HG03565 (cell line): Measurements from ENCODE around the gene PLEKHA8.

ENCODE experiments used
- ATAC-seq: cut with Tn5 transposase; IDR thresholded peaks from one replicate; pipeline ENCODE4 v1.9.1; 2021; ENCODE audit warnings: mild to moderate bottlenecking, moderate library complexity; ENCODE audit not compliant: unreplicated experiment

The PLEKHA8 gene, protein sequence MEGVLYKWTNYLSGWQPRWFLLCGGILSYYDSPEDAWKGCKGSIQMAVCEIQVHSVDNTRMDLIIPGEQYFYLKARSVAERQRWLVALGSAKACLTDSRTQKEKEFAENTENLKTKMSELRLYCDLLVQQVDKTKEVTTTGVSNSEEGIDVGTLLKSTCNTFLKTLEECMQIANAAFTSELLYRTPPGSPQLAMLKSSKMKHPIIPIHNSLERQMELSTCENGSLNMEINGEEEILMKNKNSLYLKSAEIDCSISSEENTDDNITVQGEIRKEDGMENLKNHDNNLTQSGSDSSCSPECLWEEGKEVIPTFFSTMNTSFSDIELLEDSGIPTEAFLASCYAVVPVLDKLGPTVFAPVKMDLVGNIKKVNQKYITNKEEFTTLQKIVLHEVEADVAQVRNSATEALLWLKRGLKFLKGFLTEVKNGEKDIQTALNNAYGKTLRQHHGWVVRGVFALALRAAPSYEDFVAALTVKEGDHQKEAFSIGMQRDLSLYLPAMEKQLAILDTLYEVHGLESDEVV

DNA sequence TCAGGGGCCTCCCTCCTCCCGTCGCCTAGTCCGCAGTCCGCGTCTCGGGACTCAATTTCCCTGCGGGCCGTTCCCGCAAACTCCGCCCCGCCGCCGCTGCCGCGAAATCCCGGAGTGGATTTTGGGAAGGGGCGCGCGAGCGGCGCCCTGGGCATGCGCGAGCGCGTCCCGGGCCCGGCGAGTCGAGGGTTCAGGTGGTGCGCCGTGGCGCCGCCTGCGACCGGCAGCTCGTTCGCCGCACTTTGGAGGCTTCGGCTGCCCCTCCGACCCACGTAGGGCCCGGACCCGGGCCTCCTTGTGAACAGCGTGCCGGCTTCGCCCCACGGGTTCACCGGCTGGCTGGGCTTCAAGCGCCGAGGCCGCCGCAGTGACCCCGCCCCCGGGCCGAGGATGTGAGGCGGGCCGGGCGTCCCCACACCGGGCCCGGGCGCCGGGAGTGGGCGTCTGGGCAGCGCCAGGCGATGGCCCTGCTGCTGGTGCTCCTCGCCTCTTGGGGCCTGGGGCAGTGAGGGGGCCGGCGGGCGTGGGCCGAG, at the start of gene PLEKHA8:
Gene PLEKHA8, plus strand, starts transcription at position 197 of the 533 bp plus-strand sequence. CDS start 351 bp downstream, outside the sequence.
- ATAC-seq: peak; percentile 33

DNA sequence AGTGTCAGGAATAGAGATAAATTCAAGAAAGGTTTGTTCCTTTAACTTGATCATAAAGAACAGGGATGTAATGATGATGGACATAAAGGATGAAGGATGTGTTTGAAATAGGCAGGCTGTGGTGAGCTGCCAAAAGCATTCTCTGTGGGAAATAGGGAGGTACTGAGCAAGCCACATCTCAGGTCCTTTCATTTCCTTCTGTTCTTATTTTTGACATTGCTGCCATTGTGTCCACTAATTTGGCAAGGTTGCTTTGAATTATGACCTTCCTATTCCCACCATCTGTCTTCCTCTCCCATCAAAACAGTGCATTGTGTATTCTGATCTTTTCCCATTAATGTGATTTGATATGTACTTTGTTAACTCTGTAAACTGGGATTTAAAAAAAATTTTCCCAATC, 48.1 kb upstream of the PLEKHA8 start:
- ATAC-seq: no peak

DNA sequence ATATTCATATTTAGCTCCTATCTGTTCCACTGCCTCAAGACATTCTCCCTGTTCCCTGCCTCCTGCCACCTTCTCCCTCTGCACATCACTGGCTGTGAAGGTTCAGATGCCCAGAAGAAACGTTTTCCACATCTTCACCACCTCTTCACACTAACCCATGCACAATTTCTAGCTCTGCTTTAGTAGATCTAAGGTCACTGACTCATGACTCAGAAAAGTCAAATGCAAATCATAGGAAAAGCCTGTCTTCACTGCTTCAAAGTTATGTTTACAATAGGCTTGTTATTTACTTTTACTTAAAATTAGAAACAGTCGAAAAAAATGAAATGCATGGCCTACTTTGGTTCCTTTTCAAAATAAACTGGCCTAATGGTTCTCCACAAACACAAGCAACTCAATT, 41.1 kb upstream of the PLEKHA8 start:
- no peak for ATAC-seq

DNA sequence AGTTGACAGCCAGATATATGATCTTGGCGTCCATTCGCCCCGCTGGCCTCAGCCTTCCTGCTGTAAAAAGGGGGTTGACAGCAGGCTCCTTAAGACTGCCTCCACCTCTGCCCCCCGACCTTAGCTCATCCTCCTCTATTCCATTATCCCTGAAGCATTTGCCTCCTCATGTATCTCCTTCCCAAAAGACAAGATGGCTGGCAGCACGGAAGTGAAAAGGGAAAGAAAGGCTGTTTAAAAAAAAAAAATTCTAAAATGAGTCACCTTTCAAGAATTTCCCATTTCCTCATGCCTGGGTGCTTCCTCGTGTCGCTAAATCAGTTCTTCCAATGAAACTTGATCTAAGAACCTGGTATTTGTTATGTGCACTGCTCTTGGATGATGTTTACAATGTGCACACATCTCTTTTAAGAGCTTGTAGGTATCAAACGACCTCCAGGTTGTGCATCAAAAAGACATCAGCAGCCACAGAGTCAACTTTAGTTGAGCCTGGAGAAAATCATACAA, 40.3 kb upstream of the PLEKHA8 start:
- ATAC-seq: no peak

DNA sequence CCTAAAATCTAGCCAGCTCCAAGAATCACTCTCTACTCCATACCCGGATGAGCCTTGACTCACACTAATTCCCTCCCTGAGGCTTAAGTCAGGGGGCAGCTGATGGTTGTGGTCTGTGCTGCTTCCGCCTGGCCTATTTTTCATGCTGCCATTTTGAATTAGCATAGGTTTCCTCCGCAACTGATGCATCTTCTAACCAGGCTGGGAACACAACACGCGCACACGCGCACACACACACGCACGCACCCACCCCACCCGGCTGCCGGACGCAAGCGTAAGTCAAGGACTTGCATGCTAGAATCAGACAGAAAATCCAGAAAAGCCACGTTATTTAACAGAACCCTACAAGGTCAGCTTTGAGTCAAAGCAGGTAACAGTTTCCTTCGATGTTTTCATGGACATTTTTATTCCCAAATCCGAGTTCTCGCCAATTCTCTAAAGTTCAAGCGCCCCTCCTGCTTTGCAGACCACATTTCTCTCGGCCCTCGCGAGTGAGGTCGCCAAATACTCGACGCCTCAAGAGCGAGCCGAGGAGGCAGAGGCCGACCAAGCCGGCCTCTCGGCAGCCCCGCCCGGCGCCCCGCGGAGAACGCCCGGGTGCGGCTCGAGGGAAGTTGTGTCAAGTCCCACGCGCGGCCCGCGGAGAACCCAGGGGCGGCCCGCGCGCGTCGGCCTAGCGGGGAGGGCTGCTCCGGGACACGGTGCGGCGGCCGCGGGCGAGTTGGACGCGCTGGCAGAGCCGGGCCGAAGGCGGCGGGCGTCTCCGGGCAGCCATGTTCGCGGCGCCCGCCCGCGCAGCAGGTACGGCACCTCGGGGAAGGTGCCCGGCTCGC, 39.6 kb upstream of the PLEKHA8 start:
- peak; percentile 29 for ATAC-seq

DNA sequence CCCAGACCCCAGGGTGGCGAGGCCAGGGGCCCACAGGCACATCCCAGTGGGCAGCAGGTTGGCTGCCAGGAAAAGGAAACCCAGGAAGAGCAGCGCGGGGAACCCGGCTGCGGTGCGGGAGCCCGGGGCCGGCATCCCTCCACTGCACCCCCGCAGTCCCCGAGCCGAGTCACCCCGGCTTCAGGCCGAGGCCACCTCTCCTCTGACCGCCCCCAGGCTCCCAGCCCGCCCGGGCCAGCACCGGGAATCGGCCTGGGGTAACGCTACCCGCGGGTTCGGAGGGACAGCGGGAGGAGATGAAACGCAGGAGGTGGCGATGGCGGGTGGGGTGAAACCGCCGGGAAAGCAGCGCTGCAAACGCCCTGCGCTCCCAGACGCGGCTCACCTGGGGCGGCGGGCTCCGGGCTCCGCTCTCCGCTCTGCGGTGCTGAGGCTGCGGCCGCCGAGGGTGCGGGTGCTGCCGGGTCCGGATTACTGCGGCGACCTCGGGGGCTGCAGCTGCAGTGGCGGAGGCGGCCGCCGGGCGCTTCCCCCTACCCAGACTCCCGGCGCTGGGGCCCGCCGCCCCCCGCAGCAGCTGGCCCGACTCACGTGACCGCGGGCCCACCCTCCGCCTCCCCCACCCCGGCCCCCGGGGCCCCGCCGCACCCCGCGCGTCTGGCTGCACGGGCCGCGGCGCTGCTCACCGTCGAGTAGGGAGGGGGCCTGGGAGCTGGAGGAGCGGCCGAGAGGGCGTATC, 38.8 kb upstream of the PLEKHA8 start, which contains the start of gene SCRN1:
Gene SCRN1, minus strand, starts transcription at position 545 of the 739 bp plus-strand sequence. CDS start 20,734 bp downstream, outside the sequence.
- ATAC-seq: no peak

DNA sequence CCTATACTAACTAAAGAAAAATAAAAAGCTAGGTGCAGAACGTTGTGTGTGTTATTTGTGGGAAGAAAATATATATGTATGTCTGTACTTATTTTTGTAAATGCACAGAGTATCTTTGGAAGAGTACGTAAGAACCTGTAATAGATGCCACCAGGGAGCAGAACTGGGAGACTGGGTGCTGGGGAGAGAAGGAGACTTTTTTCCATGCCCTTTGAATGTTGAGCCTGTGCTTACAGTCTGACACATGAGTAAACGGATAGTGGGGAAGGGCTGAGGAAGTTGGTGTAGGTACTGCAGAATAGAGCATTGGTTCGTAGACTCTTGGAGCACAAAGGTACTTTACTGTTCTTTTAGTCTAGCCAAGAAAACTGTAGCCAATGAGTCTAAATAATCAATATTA, 37.3 kb upstream of the PLEKHA8 start:
- no peak for ATAC-seq

DNA sequence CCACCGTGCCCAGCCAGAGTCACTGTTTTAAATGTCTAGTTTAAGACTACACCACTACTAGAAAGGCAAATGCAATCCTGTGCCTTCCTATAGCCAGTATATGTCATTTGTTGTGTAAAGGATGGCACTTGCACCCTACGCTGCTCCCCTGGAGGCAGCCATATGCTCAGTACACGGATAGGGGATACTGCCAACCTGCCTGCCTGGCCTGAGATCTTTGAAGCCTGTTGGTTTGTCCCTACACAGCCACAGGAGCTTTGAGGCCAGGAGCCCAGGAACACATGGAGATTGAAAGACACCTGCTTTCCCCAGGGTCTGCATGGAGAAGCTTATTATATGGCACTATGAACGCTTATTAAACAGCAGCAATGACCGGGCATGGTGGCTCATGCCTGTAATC, 36.3 kb upstream of the PLEKHA8 start:
- ATAC-seq: no peak

DNA sequence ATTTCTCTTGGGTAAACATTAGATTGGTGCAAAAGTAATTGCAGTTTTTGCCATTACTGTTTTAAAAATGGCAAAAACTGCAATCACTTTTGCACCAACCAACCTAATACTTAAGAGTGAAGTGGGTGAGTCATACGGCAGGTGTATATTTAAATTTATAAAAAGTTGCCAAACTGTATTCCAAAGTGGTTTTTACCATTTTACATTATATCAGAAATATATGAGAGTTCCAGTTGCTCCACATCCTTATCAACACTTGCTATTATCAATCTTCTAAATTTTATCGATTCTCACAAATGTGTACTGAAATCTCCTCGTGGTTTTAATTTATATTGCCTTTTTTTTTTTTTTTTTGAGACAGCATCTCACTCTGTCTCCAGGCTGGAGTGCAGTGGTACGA, 35.1 kb upstream of the PLEKHA8 start:
- ATAC-seq: no peak

DNA sequence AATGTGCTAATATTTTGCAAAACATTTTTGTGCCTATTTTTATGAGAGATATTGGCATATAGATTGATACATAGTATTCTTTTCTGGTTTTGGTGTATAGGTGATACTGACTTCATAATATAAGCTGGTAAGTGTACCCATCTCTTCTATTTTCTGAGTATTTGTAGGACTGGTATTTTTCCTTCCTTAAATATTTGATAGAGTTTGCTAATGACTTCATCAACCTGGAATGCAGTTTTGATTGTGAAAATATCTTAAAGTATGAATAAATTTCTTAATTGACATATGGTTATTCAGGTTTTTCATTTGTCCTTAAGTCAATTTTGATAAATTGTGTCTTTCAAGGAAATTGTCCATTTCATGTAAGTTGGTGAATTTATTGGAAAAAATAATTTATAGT, 32.6 kb upstream of the PLEKHA8 start:
- no peak for ATAC-seq

DNA sequence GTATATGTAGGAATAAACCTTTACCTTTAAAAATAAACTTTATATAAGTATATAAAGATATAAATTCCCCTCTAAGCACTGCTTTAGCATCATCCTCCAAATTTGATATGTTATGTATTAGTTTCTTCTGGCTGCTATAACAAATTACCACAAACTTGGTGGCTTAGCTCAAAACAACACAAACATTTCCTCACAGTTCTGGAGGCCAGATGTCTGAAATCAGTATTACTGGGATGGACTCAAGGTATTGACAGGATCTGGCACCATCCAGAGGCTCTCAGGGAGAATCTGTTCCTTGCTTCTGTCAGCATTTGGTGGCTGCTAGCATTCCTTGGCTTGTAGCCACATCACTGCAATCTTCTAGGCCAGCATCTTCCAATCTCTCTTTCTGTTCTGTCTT, 31.9 kb upstream of the PLEKHA8 start:
- ATAC-seq: no peak

DNA sequence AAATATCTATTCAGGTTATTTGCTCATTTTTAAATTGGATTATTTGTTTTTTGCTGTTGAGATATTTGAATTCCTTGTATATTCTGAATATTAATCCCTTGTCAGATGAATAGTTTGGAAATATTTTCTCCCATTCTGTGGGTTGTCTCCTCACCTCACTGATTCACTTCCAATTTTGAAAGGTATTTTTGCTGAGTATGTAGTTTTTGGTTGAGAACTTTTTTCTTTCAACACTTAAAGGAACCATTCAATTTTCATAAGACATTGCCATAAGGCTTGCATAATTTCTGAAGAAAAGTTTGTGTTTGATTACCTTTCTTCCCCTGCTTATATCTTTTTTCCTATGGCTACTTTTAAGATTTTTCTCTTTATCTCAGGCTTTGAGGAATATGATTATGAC, 29.7 kb upstream of the PLEKHA8 start:
- ATAC-seq: no peak

DNA sequence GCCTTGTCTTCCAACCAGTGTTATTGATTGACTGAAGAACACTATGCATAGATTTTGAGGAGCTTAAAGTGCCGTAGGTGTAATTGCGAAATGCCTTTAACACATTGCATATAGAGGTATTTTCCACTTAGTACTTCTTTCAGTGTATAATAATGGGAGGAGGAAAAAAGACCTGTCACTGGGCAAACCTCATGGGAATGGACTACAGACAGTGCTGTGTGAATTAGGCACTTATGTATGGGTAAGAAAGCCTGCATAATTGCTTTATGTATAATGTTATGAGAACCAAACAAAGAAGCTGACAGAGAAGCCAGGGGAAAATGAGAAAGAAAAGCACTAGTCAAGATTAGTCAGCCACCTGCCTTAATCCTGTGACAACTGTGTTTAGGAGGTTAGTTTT, 26.2 kb upstream of the PLEKHA8 start:
- ATAC-seq: no peak

DNA sequence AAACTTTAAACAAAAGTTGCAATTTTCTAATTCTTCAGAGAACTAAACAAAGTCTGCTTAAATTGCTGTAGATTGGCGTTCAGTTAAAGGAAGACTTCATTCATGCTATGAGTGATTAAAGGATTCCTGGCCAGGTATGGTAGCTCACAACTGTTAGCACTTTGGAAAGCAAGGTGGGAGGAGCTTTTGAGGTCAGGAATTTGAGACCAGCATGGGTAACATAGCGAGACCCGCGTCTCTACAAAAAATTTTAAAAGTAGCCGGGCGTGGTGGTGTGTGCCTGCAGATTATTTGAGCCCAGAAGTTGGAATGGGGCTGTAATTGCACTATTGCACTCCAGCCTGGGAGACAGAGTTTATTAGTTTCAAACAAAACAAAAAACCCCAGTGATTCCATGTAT, 25.1 kb upstream of the PLEKHA8 start:
- no peak for ATAC-seq

DNA sequence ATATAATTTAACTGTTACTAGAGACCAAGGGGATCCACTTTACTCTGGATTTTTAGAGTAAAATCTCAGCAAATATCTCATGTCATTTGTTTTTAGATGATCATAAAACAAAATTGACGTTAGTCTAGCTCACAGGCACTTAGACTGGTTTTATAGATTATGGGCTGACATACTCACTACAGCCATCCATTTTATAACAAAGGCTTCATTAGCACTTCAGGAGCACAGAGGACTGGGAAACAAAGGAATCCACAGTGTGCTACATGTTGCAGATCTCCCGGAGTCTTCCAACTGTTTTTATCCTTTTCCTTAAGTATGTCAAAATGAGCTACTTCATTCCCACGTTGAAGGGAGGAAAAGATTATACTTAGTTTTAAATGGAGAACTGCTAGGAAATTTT, 22.7 kb upstream of the PLEKHA8 start:
- ATAC-seq: no peak

DNA sequence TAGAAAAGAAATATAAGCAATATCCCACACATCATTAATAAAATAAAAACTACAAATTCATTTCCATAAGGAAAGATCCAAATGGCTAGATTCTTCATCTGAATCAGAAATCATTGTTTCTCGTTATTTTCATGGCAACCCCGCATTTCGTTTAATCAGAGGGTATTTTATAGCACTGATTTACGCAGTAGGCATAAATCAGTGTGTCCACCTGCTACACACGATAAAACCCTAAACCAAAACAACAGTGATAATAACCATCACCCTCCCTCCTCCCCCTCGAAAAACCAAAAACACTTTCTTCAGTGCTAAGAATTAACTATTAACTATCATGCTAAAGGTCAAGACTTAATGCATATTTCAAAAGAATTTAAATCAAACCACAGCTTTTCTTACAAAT, 18.2 kb upstream of the PLEKHA8 start:
- ATAC-seq: no peak

DNA sequence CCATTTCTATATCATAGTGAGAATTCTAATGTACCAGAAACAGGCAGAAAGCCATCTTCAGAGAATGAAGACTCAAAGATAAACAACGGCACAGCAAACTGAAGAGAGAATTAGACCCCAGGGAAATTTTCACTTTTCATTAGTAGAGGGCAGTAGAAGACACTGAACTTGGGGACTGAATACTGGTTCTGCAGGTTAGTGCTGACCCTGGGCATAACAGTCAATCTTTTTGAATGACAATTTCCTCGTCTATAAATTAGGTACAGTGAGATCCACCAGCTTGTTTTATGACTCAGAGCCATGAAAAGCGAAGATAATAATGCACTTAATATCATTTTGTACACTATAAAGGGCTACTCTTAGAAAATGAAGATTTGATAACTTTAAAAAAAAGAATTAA, 15.5 kb upstream of the PLEKHA8 start:
- ATAC-seq: no peak

DNA sequence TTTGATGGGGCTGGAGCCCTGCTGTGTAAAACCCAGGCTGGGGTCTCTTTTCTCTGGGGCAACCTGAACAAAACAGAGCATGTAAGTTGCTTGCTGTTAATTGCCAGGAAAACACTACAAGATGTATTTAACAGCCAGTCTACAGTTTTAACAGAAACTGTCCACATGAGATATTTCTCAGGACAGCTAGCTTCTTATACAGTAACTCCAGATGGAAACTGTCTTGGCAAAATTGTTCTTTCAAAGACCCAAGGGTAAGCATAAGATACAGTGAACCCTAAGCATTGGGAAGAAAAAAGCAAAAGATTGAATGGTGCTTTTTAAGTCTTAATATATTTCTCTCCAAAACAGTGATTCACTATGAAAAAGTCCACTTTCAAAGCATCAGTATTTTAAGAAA, 9.8 kb upstream of the PLEKHA8 start:
- ATAC-seq: no peak

DNA sequence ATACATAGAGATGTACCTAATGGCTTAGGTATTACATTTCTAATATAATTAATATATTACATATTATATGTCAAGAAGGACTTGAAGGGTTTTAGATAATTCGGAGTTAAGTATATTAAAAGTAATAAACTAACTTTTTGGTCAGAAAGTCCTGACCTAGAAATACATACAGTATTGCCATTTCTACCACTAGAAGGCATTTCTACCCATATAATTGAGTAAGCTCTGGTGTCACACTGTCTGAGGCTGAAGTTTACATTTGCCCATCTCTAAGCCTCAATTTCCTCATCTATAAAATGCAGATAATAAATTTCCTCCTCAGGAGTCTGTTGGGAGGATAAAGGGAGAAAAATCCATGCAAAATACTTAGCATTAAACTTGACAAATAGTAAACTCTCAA, 8.8 kb upstream of the PLEKHA8 start:
- ATAC-seq: no peak

DNA sequence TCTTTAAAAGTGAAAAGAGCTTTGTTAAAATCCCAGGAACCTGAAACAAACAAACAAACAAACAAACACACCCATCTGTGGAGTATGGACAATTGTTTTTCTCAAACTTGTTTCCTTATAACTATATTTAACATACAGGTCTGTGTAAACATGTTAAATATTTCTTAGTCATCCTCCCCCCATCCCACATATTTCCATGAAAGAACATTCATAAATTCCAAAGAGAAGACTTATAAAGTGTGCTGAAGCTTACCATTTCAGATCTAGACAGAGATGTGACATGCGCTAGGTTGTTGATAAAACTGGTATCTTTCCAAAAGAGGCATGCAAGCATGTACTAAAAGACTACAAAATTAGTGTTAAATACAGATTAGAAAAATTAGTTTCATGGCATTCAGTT, 8.3 kb upstream of the PLEKHA8 start:
- ATAC-seq: no peak

DNA sequence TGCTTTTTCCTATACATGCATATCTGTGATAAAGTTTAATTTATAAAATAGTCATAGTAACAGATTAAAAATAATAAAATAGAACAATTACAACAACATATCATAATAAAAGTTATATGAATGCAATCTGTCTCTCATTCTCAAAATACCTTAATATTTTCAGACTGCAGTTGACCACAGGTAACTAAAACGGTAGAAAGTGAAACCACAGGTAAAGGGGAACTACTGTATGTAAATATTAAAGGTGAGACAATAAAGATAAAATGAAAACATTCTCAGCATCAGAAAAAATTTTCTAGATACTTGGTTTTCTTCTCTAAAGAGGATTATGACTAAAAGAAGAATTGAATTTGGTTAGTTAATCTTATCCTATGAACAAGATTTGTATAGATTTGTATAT, 7.7 kb upstream of the PLEKHA8 start:
- no peak for ATAC-seq
